SU-DHL-6 (cell line): ENCODE measurements around the gene PSMG2.

Source experiments
- H2AFZ ChIP-seq: fragments of 200-600 bp; sonication (generic); 2 replicates; pipeline ENCODE4 v1.6.1; 2014; ENCODE audit warnings: low read depth, mild to moderate bottlenecking, moderate library complexity, mixed read lengths, antibody characterized with exemption, low read length; ENCODE audit not compliant: severe bottlenecking
- H3F3A ChIP-seq: fragments of 200-600 bp; shearing (Covaris generic); 2 replicates; pipeline ENCODE4 v1.6.0; 2016; ENCODE audit warnings: antibody characterized with exemption, mild to moderate bottlenecking; ENCODE audit not compliant: insufficient read depth
- H3K27ac ChIP-seq: fragments of 200-600 bp; sonication (generic); 2 replicates; pipeline ENCODE4 v1.5.1; 2016; ENCODE audit warnings: low read depth, mild to moderate bottlenecking, low read length, moderate library complexity, mixed read lengths
- H3K27me3 ChIP-seq: fragments of 200-600 bp; sonication (generic), shearing (Covaris generic); 2 replicates; pipeline ENCODE4 v1.6.0; 2014; ENCODE audit warnings: mild to moderate bottlenecking, low read length
- H3K36me3 ChIP-seq: fragments of 200-600 bp; sonication (generic); 2 replicates; pipeline ENCODE4 v1.6.1; 2014; ENCODE audit warnings: mild to moderate bottlenecking, low read length, mixed read lengths
- H3K4me2 ChIP-seq: fragments of 300-600, 200-600 bp; shearing (Covaris generic), sonication (generic); 2 replicates; pipeline ENCODE4 v1.6.0; 2014; ENCODE audit warnings: low read length, low read depth, mild to moderate bottlenecking; ENCODE audit not compliant: poor library complexity, severe bottlenecking
- H3K4me3 ChIP-seq: fragments of 200-600 bp; sonication (generic); 2 replicates; pipeline ENCODE4 v1.5.1; 2014; ENCODE audit warnings: antibody characterized with exemption, low read length, mild to moderate bottlenecking, mixed read lengths; ENCODE audit not compliant: insufficient read depth, poor library complexity, severe bottlenecking
- H3K79me2 ChIP-seq: fragments of 200-600 bp; sonication (generic); 2 replicates; pipeline ENCODE4 v1.6.1; 2014; ENCODE audit warnings: mild to moderate bottlenecking, low read length, moderate library complexity; ENCODE audit not compliant: insufficient read depth
- H3K9ac ChIP-seq: fragments of 200-600 bp; sonication (generic); 2 replicates; pipeline ENCODE4 v1.7.0; 2014; ENCODE audit warnings: mild to moderate bottlenecking, low read length
- H3K9me2 ChIP-seq: fragments of 200-600 bp; sonication (generic); replicated peaks from 2 replicates; pipeline ENCODE4 v1.6.1; 2014; ENCODE audit warnings: low read length; ENCODE audit not compliant: insufficient read depth
- H3K9me3 ChIP-seq: fragments of 200-600 bp; sonication (generic); 2 replicates; pipeline ENCODE4 v1.6.1; 2014; ENCODE audit warnings: low read length, mixed read lengths; ENCODE audit not compliant: insufficient read depth
- H4K20me1 ChIP-seq: fragments of 200-600 bp; sonication (generic); 2 replicates; pipeline ENCODE4 v1.6.1; 2014; ENCODE audit warnings: low read depth, mild to moderate bottlenecking, antibody characterized with exemption, low read length, moderate library complexity, mixed read lengths
- CTCF ChIP-seq: fragments of 200-600 bp; sonication (generic); IDR thresholded peaks from one replicate; pipeline ENCODE4 v1.5.1; 2017; ENCODE audit warnings: antibody characterized with exemption, mild to moderate bottlenecking, low read length, moderate library complexity; ENCODE audit not compliant: insufficient read depth, poor library complexity, severe bottlenecking
- EZH2phosphoT487 ChIP-seq: fragments of 200-600 bp; sonication (generic), shearing (Covaris generic); conservative IDR thresholded peaks from 2 replicates; pipeline ENCODE4 v1.6.1; 2018; ENCODE audit warnings: mild to moderate bottlenecking, antibody characterized with exemption, low read length, moderate library complexity, mixed read lengths

PSMG2 gene

GRCh38 chr18:12656938-12657683 is 45.7 kb upstream of the PSMG2 start:
- Histone ChIP-seq H3K27ac (no peak overlapping the region), H3K9me2 (no peaks in the 10 kb centered on the region), H2AFZ (peak overlapping the region; percentile 73), H3F3A (peaks cover 6% of the 10 kb centered on the region; the same call in 1 of the 2 replicates), H3K4me2 (peak overlapping the region; percentile 60), H3K27me3 (no peaks in the 10 kb centered on the region), H3K9me3 (no peaks in the 10 kb centered on the region), H3K79me2 (no peaks in the 10 kb centered on the region), H4K20me1 (no peaks in the 10 kb centered on the region), H3K4me3 (peak overlapping the region; percentile 50), H3K36me3 (no peaks in the 10 kb centered on the region), H3K9ac (peak overlapping the region; percentile 45)
- no peak for TF ChIP-seq CTCF
- TF ChIP-seq EZH2phosphoT487: no peak

GRCh38 chr18:12657684-12658425 is 45.0 kb upstream of the PSMG2 start, which contains the start of gene SPIRE1:
TSS of gene SPIRE1 (minus strand) at chr18:12658107. CDS start at chr18:12657866, 241 bp downstream.
- H4K20me1 ChIP-seq: no peaks in the 10 kb centered on the region
- peak within 1 kb of the TSS; percentile 73 for H2AFZ ChIP-seq
- no peak within 1 kb of the TSS for H3K27ac ChIP-seq
- peaks cover 6% of the 10 kb centered on the region; the same call in 1 of the 2 replicates for H3F3A ChIP-seq
- H3K27me3 ChIP-seq: no peaks in the 10 kb centered on the region
- peak within 1 kb of the TSS; percentile 45 for H3K9ac ChIP-seq
- no peaks in the 10 kb centered on the region for H3K79me2 ChIP-seq
- no peaks in the 10 kb centered on the region for H3K36me3 ChIP-seq
- peak within 1 kb of the TSS; percentile 60 for H3K4me2 ChIP-seq
- H3K9me3 ChIP-seq: no peaks in the 10 kb centered on the region
- peak within 1 kb of the TSS; percentile 50 for H3K4me3 ChIP-seq
- H3K9me2 ChIP-seq: no peaks in the 10 kb centered on the region
- TF ChIP-seq EZH2phosphoT487: no peak
- no peak for TF ChIP-seq CTCF

GRCh38 chr18:12658426-12659138 is 44.3 kb upstream of the PSMG2 start:
- Histone ChIP-seq H3K79me2 (no peaks in the 10 kb centered on the region), H3K4me3 (no peak overlapping the region), H3K27me3 (no peaks in the 10 kb centered on the region), H3K9me2 (no peaks in the 10 kb centered on the region), H3K27ac (no peak overlapping the region), H3K36me3 (no peaks in the 10 kb centered on the region), H3K4me2 (peak overlapping the region; percentile 60), H3K9me3 (no peaks in the 10 kb centered on the region), H4K20me1 (no peaks in the 10 kb centered on the region), H3K9ac (no peak overlapping the region), H2AFZ (no peak overlapping the region), H3F3A (peaks cover 6% of the 10 kb centered on the region; the same call in 1 of the 2 replicates)
- TF ChIP-seq EZH2phosphoT487 (no peak), CTCF (no peak)
